EH (cell line): ENCODE results near the gene CGNL1.

Experiments
- DNase-seq: peaks from one replicate; pipeline ENCODE4 v3.0.0-alpha.2; 2015; ENCODE audit warnings: low read depth

CGNL1 gene

GRCh38 chr15:57573151-57573550 lies 196.8 kb downstream of the CGNL1 start:
- DNase-seq = no peak

DNA sequence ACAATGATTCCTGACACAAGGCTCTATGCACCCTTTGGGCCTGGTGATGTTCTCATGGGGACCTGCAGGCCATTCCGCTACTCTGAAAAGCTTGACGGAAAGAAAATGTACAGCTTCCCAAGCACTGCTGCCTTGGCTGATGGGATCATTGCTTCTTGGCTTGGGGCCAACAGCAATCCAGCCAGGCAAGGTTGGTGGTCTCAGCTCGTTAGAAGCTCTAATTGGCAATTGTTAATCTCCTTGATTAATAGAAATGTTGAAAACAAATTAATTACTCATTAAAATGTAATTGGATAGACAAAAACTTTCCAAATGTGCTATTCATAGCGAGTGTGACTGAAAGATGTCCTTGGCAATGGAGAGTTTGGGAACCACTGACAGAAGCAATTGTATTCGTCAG lies 199.1 kb downstream of the CGNL1 start:
- DNase-seq = no peak

GRCh38 chr15:57578288-57578900 lies 202.1 kb downstream of the CGNL1 start:
- peak; percentile 40 for DNase-seq

DNA sequence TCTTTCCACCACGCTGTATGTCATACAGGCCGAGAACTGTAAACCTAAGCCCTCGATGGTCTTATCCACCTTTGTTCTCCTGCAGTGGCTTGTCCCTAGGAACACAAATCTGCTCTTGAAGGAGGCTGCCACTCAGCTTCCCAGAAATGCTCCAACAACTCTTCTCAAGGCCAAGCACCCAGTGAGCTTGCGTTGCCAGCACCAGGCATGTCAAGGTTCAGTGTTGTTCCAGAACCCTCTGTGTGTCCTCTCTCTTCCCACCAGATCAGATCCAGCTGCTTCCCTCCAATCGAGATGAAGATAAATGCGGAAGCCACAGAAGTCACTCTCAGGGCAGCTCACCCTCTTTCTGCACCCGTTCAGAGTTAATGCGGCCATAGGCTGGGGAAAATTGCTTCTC lies 204.1 kb downstream of the CGNL1 start:
- no peak for DNase-seq

DNA sequence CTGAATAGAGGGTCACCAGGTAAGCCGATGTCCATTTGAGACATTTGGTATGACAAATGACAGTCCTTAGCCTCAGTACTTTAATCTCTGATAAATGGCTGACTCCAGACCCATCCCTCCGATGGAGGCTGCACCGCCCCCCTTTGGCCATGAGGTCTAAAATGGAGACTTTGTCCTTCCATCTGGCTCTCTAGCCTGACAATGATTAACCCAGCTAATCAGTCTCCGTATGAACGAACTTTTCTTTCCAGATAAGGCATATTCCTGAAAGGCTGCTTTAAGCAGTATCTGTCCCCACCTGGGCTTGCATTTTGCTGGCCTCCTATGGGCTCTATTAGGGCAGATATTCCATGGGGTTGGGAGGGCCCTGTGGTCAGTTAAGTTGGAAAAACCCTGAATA lies 204.6 kb downstream of the CGNL1 start:
- DNase-seq = no peak

GRCh38 chr15:57582090-57582489 lies 205.8 kb downstream of the CGNL1 start:
- no peak for DNase-seq

GRCh38 chr15:57583282-57583681 lies 207.0 kb downstream of the CGNL1 start:
- no peak for DNase-seq

DNA sequence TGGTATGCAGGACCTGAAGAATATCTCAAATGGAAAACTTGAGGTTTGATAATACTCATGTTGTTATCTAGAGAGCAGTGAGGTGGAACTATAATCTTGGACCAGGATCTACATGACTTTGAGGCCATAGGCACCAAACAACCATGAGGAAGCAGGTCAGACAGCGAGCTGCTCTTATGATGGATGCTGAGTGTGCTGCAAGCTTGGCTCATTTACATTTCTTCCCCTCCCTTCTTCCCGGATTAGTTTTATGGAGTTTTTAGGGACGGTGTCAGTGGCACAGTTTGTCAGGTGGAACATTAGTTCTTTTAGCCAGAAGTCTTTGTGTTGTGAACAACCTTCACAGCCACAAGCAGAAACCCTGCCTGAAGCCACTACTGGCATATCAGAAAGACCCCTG lies 207.4 kb downstream of the CGNL1 start:
- DNase-seq = no peak

- peak; percentile 24 for DNase-seq
These were observed 210.5 kb downstream of the CGNL1 start for GRCh38 chr15:57586661-57587424.

DNA sequence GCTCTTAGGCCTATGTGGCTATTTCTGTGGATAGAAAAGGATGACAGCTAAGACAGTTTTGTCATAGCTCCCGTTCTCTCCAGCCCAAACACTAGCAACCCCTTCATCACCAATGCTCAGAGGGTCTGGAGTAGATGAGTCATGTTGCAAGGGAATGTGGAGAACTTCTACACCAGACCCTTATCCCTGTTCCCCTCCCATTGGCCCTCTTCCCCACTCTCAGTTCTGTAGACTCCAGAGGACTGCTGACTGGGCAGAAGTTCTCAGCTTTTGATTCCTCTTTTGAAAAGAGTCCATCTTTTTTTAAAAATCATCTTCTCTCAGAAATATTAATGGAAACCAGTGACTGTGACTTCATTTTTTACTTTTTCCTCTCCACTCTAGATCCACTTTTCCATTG lies 213.0 kb downstream of the CGNL1 start:
- no peak for DNase-seq

DNA sequence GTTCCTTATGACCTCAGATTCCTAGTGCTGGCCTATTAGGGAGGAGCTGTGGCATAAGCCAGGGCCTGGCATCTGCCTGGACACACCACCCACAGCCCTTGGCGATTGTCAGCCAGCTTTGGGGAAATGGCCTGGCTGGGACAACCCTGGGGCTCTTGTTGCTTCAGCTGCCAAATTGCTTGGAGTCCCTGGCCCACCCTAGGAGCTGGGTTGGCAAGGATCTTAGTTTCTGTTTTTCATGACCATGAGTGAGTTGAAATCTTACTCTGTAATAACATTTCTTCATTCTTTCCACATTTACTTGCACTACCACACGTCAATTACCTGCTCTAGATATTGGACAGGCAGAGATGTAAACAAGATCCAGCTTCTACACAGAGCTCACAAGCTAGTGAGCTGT lies 213.4 kb downstream of the CGNL1 start:
- no peak for DNase-seq

- DNase-seq = no peak
These were observed 215.0 kb downstream of the CGNL1 start for GRCh38 chr15:57591237-57591821.

GRCh38 chr15:57591822-57592367 lies 215.6 kb downstream of the CGNL1 start, which contains the start of gene MYZAP:
Gene MYZAP (plus strand): TSS chr15:57591904. CDS start chr15:57592035, 131 bp downstream.
- peak; percentile 42 for DNase-seq

GRCh38 chr15:57592426-57592825 lies 216.1 kb downstream of the CGNL1 start:
- no peak for DNase-seq

DNA sequence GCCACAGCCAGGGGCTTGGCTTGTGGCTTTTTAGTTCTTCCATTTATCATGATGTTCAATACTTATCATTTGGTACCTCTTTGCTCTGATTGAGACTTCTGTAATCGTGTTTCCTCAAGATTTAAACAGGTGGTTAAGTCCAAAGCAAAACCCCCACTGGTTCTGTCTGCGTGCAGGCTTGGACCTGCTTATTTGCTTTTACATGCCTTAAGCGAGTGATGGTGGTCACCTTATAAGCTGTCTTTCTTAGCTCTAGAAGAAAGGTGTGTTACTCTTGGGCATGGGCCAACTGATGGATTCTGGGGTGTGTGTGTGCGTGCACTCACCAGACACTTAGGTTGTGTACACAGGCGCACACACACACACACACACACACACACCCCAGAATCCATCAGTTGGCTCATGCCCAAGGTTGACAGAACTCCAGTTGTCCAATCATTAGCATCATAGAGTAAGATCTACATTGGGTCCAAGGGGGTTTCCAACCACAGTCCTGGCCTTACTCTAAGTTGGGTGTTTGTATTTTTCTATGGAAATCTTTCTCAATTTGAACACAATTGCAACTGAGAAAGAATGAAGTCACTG lies 216.6 kb downstream of the CGNL1 start:
- DNase-seq = no peak

- no peak for DNase-seq
These were observed 218.2 kb downstream of the CGNL1 start for GRCh38 chr15:57594479-57594878.

DNA sequence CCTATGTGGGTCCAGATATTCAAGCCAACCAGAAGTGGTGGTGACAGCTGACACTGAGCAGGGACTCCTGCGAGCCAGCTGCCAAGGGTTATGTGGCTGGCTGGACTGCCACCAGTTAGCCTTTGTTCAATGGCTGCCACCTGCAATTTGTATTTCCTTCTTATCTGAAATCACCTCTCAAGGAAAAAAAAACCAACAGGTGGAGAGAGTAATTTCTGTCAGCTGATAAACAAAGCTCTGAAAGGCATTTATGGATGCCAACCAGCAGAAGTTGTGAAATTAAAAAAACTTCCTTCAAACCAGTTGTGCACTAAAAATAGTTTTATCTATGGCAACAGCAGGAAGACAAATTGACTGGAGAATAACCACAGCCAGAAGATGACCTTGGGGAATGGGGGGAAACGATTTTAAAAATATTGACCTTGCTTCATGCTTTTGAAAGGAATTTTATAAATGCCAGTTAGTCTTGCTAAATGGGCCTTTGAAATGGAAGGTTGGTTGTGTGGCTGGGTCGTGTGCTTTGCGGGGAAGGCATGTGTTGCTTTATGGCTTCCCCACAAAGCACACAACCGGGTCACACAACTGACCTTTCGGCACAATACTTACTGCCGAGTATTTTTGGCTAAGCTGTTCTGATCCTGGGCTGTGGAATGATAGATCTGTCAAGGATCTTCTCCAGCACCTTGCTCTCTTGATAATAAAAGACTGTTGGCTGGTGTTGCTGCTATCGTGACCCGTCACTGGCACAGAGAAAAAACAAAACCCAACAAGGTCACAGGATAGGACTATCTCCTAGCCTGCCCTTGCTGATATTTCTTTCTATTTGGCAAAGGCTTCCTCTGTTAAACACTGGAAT lies 218.9 kb downstream of the CGNL1 start:
- no peak for DNase-seq

GRCh38 chr15:57596301-57596855 lies 220.1 kb downstream of the CGNL1 start:
- DNase-seq = no peak

DNA sequence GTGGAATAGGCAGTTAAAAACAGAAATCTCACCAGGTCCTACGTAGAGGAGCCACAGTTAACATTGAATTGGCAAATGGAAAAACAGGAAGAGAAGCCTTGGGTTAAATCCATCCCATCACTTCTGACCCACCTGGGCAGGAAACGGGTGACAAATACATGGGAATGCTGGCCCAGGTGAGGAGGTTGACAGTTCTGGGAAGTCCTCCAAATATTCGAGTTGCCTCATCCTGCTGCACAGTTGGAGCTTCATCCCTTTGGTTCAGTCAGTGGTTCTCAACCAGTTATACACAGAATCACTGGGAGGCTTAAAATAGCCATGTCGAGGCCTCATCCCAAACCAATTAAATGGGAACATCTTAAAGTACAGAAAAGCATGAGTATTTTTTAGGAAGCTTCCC lies 220.7 kb downstream of the CGNL1 start:
- no peak for DNase-seq

DNA sequence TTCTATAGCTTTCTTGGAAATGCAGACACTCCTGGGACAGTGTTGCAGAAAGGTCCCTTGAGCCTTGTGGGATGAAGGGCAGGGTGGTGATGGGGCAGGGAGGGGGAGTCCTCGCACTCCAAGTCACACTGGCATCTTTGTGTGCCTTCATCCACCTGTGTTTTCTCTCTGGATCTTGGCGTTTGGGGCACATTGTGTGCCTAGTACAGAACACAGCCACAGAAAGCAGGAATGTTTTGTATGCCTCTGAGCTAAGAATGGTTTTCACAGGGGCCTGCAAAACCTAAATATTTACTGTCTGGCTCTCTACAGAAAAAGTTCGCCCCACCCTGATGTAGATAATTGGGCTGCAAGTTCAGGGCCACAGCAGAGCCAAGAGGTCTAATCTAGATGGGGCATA lies 221.1 kb downstream of the CGNL1 start:
- no peak for DNase-seq

GRCh38 chr15:57598346-57598745 lies 222.0 kb downstream of the CGNL1 start:
- no peak for DNase-seq
